Embryonic facial prominence (tissue), 1 donor: ENCODE measurements around the gene PCDHB9.
"Not testable (repeated sequence)": the region's sequence is repeated elsewhere in the genome, so short reads cannot be mapped to it uniquely, and the experiment has no call there.

ENCODE experiments used
- DNase-seq: peaks from one replicate; pipeline ENCODE4 v3.0.0-alpha.2; 2016; ENCODE audit errors: extremely low spot score

PCDHB9 gene

GRCh38 chr5:141188682-141189081, 1.7 kb downstream of the PCDHB9 start:
- not testable (repeated sequence) for DNase-seq

- not testable (repeated sequence) for DNase-seq
Observed at GRCh38 chr5:141189131-141189530, 2.2 kb downstream of the PCDHB9 start.

- DNase-seq = no peak
Observed at GRCh38 chr5:141192110-141192725, 5.3 kb downstream of the PCDHB9 start, which contains the start of gene PCDHB10. Gene PCDHB10, plus strand, starts transcription at chr5:141192353. Its CDS starts 200 bp downstream, at chr5:141192553.

- not testable (repeated sequence) for DNase-seq
Observed at GRCh38 chr5:141194332-141194731, 7.4 kb downstream of the PCDHB9 start.

- DNase-seq = no peak
Observed at GRCh38 chr5:141196363-141196762, 9.4 kb downstream of the PCDHB9 start.

- no peak for DNase-seq
Observed at GRCh38 chr5:141199359-141200235, 12.6 kb downstream of the PCDHB9 start, which contains the start of gene PCDHB11. Gene PCDHB11, plus strand, starts transcription at chr5:141199627. Its CDS starts 148 bp downstream, at chr5:141199775.

- not testable (repeated sequence) for DNase-seq
Observed at GRCh38 chr5:141201126-141201525, 14.2 kb downstream of the PCDHB9 start.

- DNase-seq = not testable (repeated sequence)
Observed at GRCh38 chr5:141201646-141202045, 14.7 kb downstream of the PCDHB9 start.

GRCh38 chr5:141208478-141208877, 21.5 kb downstream of the PCDHB9 start, which contains the start of gene PCDHB12:
Gene PCDHB12, plus strand, starts transcription at chr5:141208719. Its CDS starts 189 bp downstream, at chr5:141208908.
- DNase-seq = no peak

- not testable (repeated sequence) for DNase-seq
Observed at GRCh38 chr5:141210281-141210680, 23.3 kb downstream of the PCDHB9 start.

- DNase-seq = not testable (repeated sequence)
Observed at GRCh38 chr5:141210849-141211248, 23.9 kb downstream of the PCDHB9 start.

GRCh38 chr5:141213656-141214339, 26.8 kb downstream of the PCDHB9 start, which contains the start of gene PCDHB13:
Gene PCDHB13, plus strand, starts transcription at chr5:141213919. Its CDS starts 205 bp downstream, at chr5:141214124.
- DNase-seq = not testable (repeated sequence)

GRCh38 chr5:141214583-141214982, 27.6 kb downstream of the PCDHB9 start:
- DNase-seq = not testable (repeated sequence)

GRCh38 chr5:141215504-141215903, 28.5 kb downstream of the PCDHB9 start:
- DNase-seq = not testable (repeated sequence)

GRCh38 chr5:141216035-141216434, 29.1 kb downstream of the PCDHB9 start:
- not testable (repeated sequence) for DNase-seq

- DNase-seq = no peak
Observed at GRCh38 chr5:141223112-141223783, 36.3 kb downstream of the PCDHB9 start, which contains the start of gene PCDHB14. Gene PCDHB14, plus strand, starts transcription at chr5:141223343. Its CDS starts 163 bp downstream, at chr5:141223506.

GRCh38 chr5:141224844-141225243, 37.9 kb downstream of the PCDHB9 start:
- not testable (repeated sequence) for DNase-seq

- not testable (repeated sequence) for DNase-seq
Observed at GRCh38 chr5:141225421-141225820, 38.5 kb downstream of the PCDHB9 start.

GRCh38 chr5:141234109-141234667, 47.2 kb downstream of the PCDHB9 start:
- DNase-seq = no peak

- not testable (repeated sequence) for DNase-seq
Observed at GRCh38 chr5:141235922-141236321, 49.0 kb downstream of the PCDHB9 start.
